GM19238 (cell line): ENCODE results near the gene SMIM3.
"Not testable (repeated sequence)": the region's sequence is repeated elsewhere in the genome, so short reads cannot be mapped to it uniquely, and the experiment has no call there.

Experiments used
- DNase-seq: peaks from one replicate; pipeline ENCODE4 v3.0.0; 2011; ENCODE audit warnings: low spot score; ENCODE audit not compliant: insufficient read length

Gene SMIM3

GRCh38 chr5:150778517-150779396 lies at the start of gene SMIM3:
SMIM3 (plus strand) TSS chr5:150778757; CDS start chr5:150795441, 16,684 bp downstream.
- no peak for DNase-seq

GRCh38 chr5:150729859-150730258 lies 48.7 kb upstream of the SMIM3 start:
- no peak for DNase-seq

DNA sequence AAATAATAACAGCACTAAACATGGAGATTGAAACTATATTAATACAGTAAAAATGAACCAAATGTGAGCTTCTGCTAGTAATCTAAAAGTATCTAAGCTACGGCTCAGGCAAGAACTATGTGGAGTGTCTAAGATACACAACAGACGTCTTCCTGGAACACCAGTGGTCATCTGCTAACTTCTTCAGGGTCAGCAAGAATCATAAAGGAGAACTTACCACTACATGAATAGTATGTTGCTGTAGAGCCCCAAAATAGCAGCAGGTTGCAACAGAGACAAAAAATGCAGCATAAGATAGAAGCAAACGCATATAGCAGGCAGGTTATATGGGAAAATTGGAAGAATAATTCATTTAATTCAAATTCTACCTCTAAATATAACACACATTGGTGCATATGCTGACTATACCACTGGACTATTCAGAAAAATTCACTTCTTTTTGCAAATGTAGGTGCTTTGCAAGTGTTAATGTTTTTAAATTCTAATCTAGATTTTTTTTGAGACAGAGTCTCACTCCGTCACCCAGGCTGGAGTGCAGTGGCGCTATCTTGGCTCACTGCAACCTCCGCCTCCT lies 46.8 kb upstream of the SMIM3 start:
- DNase-seq, result no peak

- DNase-seq, result no peak
These were observed 43.8 kb upstream of the SMIM3 start for GRCh38 chr5:150734579-150735384.

DNA sequence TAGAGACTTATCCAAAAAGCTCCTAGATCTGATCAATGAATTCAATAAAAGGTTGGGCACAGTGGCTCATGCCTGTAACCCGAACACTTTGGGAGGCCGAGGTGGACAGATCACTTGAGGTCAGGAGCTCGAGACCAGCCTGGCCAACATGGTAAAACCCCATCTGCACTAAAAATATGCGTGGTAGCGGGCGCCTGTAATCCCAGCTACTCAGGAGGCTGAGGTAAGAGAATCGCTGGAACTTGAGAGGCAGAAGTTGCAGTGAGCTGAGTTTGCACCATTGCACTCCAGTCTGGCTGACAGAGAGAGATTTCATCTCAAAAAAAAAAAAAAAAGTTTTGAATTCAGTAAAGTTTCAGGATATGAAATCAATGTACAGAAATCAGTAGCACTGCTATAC lies 39.7 kb upstream of the SMIM3 start:
- no peak for DNase-seq

GRCh38 chr5:150740992-150741391 lies 37.6 kb upstream of the SMIM3 start:
- DNase-seq, result no peak

DNA sequence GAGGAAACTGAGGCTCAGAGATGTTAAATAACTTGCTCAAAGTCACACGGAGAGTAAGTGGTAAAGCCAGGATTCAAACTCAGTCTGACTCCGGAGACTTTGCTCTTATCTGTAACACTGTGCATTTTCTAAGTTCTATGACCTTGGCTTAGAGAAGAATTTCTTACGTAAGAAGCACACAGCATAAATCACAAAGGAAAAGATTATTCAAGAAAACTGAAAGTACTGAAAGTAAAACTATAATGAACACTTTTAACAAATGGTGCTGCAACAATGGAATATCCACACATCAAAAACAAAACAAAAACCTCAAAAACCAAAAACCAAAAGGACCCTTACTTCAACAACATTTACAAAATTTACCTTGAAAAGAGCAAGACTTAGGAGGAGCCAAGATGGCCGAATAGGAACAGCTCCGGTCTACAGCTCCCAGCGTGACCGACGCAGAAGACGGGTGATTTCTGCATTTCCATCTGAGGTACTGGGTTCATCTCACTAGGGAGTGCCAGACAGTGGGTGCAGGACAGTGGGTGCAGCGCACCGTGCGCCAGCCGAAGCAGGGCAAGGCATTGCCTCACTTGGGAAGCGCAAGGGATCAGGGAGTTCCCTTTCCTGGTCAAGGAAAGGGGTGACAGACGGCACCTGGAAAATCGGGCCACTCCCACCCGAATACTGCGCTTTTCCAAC lies 36.0 kb upstream of the SMIM3 start:
- DNase-seq, result not testable (repeated sequence)

- not testable (repeated sequence) for DNase-seq
These were observed 35.4 kb upstream of the SMIM3 start for GRCh38 chr5:150743142-150743488.

DNA sequence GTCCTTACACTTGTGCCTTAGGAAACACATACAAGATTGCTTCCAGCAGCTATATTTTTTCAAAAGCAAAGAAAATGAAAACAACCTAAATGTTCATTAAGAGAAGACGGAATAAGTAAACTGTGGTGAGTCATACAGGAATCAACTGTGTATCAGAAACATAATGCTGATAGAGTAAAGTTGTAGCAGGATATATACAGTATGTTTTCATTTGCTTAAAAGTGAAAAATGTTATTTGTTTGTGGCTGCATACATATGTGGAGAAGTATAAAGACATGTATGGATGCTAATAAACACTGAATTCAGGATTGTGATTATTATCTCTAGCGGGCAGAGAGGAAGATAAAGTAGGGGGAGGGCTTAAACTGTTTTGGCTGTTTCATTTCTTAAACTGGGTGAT lies 28.1 kb upstream of the SMIM3 start:
- DNase-seq, result no peak

GRCh38 chr5:150751096-150751891 lies 27.3 kb upstream of the SMIM3 start:
- no peak for DNase-seq

DNA sequence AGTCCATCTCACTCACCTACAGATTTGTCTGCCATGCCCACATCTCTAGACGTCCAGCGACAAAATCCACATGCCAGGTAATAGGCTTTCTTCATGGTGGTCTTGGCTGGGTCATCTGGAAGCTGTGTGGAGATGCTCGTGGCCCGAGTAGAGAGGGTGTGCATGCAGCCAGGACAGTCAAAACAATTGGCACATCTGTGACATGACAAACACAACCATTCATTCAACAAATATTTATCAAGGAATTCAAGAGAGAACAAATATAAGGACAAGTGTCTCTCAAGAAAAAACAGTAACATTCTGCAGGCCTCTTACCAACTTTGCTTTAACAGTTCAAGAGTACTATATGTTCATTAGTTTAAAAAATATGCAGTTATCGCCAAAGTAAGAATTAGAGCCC lies 25.1 kb upstream of the SMIM3 start:
- no peak for DNase-seq

DNA sequence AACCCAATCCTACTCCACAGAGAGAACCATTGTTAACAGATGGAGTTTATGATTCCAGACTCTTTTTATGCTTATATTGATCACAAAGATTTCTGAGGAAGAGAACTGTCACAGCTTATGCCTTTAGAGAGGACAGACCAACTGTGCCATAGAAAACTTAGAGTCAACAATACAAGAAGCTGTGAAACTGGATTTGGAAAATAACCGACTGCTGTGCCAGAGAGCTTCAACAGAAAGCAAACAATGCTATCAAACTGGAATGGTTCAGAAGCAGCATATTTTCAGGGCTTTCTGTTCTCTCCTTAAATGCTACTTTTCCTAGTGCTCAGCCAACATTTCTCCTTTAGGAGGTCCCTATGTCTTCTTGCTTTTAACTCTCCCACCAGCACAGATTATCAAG lies 24.7 kb upstream of the SMIM3 start:
- DNase-seq, result no peak

GRCh38 chr5:150757087-150757649 lies 21.4 kb upstream of the SMIM3 start:
- no peak for DNase-seq

- DNase-seq, result no peak
These were observed 20.4 kb upstream of the SMIM3 start for GRCh38 chr5:150758203-150758530.

- DNase-seq, result peak; percentile 78
These were observed 19.8 kb upstream of the SMIM3 start, which contains the start of gene DCTN4 for GRCh38 chr5:150758531-150759333. DCTN4 (minus strand) TSS chr5:150759017; CDS start chr5:150758993, 24 bp downstream.

DNA sequence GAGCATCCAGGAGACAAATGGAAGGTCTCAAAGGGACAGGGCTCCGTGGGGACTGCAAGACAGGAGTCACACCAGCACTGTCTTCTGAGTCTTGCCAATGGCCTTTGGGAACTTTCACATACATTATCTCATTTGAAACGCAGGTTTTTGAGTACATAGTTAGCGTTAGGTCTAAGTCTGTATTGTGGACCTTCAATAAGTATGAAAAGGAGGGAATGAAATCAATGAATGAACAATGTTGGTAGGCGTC lies 19.3 kb upstream of the SMIM3 start:
- no peak for DNase-seq

GRCh38 chr5:150762211-150762610 lies 16.3 kb upstream of the SMIM3 start:
- DNase-seq, result no peak

GRCh38 chr5:150763023-150763769 lies 15.4 kb upstream of the SMIM3 start:
- no peak for DNase-seq

DNA sequence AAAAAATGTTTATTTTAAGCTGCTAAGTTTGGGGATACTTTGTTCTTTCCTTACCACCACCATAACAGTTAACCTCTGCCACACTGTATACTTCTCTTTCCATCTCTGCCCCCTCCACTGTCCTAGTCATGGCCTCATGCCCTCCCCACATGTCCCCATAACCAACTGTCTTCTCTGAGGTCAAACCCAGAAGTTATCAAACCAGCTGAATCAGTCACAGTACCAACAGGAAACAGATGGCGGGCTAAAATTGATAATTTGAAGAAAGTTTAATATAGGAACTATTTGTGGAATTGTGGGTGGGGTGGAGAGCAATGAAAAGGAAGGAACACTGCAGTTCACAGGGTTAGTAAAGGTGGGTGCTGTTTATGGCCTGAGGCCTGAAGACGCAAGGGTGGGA lies 14.0 kb upstream of the SMIM3 start:
- DNase-seq, result no peak
